Fibroblast of skin of abdomen (primary cell): ENCODE measurements around the gene SERPINB1.
A peak's percentile ranks its signal among the peaks of the same experiment; 100 is the strongest.
"Not testable (repeated sequence)": the region's sequence is repeated elsewhere in the genome, so short reads cannot be mapped to it uniquely, and the experiment has no call there.

Source experiments
- DNase-seq: peaks from one replicate; pipeline ENCODE4 v3.0.0-alpha.2; 2013

SERPINB1 gene

DNA sequence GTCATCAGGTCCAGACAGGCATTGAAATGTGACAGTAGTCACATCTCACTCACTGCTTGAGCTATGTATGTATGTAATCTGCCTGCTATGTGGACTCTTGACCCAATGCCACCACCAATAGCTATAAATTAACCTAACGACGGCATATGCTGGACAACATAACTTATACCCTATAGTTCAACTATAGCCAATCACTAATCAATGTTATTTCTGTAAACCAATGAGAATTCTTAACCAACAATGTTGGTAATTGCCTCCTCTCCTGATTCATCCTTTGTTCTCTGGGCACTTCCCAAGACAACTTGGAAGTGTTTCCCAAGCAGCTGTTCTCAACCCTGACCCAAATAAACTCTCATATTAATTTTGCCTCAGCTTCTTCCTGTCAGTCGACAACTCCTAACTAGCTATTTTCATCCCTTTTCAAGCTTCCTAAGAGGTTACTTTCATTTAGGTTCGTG lies 24.1 kb upstream of the SERPINB1 start:
- no peak for DNase-seq

DNA sequence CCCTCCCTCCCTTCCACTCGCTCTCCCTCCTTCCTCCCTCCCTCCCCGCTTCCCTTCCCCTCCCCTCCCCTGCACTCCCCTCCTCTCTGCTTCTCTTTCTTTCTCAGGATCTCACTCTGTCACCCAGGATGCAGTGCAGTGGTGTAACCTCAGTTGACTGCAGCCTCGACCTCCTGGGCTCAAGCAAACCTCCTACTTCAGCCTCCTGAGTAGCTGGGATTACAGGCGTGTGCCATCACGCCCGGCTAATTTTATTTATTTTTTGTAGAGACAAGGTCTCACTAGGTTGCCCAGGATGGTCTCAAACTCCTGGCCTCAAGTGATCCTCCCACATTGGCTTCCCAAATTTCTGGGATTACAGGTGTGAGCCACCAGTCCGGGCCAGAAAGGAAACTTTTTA lies 23.6 kb upstream of the SERPINB1 start:
- DNase-seq = no peak

DNA sequence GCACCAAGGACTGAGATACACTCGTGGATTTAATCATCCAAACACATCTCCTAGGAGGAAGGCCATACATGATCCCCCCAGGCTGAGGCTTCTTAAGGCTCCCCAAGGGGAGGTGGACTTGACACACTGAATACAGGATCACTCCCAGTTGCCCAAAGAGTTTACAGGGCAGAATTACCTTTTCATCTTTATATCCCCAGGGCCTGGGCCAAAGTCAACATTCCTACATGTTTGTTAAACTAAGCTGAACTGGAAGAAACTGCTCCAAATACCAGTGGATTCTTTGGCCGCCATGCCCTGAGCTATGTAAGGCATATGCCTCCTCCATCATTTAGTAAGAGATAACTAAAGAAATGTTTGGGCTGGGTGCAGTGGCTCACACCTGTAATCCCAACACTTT lies 22.2 kb upstream of the SERPINB1 start:
- no peak for DNase-seq

- DNase-seq = peak; percentile 47
These were observed 21.1 kb upstream of the SERPINB1 start for GRCh38 chr6:2862712-2863181.

GRCh38 chr6:2861822-2862164 lies 20.1 kb upstream of the SERPINB1 start:
- no peak for DNase-seq

DNA sequence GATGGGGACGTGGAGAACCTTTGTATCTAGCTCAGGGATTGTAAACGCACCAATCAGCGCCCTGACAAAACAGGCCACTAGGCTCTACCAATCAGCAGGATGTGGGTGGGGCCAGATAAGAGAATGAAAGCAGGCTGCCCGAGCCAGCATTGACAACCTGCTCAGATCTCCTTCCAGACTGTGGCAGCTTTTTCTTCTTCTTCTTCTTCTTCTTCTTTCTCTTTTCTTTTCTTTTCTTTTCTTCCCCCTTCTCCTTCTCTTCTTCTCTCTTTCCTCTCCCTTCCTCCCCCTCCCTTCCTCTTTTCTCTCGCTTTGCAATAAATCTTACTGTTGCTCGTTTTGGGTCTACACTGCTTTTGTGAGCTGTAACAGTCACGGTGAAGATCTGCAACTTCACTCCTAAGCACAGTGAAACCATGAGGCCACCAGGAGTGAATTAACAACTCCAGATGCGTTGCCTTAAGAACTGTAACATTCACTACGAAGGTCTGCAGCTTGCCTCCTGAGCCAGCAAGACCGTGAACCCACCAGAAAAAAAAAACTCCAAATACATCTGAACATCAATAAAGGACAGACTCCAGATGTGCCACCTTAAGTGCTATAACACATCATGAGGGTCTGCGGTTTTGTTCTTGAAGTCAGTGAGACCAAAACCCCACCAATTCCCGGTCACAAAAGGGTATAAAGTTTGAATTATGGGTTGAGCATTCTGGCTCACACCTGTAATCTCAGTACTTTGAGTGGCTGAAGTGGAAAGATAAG lies 19.6 kb upstream of the SERPINB1 start:
- no peak for DNase-seq

GRCh38 chr6:2860706-2861059 lies 19.0 kb upstream of the SERPINB1 start:
- not testable (repeated sequence) for DNase-seq

DNA sequence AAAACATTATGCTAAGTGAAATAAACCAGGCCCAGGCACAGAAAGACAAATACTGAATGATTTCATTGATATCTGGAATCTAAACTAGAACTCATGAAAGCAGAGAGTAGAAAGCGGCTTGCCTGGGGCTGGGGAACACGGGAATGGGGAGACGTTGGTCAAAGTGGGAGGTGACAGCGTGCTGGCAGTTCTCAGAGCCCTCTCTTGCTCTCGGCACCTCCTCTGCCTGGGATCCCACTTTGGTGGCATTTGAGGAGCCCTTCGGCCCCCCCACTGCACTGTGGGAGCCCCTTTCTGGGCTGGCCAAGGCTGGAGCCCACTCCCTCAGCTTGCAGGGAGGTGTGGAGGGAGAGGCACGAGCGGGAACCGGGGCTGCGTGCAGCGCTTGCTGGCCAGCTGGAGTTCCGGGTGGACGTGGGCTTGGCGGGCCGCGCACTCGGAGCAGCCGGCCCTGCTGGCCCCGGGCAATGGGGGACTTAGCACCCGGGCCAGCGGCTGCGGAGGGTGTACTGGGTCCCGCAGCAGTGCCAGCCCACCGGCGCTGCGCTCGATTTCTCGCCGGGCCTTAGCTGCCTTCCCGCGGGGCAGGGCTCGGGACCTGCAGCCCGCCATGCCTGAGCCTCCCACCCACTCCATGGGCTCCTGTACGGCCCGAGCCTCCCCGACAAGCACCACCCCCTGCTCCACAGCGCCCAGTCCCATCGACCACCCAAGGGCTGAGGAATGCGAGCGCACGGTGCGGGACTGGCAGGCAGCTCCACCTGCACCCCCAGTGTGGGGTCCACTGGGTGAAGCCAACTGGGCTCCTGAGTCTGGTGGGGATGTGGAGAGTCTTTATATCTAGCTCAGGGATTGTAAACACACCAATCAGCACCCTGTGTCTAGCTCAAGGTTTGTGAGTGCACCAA lies 18.4 kb upstream of the SERPINB1 start:
- not testable (repeated sequence) for DNase-seq

DNA sequence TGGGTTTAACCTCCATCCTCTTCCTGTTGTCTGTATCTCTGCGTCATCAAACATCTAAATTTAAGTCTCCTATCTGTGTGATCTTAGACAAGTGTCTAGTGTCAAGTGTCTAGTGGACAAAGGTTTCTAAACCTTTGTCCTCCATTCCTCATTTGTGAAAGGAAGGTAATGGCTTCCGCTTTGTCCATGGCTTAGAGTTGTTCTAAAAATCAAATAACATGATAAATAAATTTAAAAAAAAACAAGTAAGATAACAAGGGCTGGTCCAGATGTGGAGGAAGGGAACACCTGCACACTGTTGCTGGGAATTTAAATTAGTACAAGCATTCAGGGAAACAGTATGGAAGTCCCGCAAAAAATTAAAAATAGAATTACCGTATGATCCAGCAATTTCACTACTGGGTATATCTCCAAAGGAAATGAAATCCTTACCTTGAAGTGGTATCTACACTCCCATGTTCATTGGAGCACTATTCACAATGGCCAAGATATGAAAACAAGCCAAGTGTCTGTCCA lies 17.6 kb upstream of the SERPINB1 start:
- DNase-seq = no peak

DNA sequence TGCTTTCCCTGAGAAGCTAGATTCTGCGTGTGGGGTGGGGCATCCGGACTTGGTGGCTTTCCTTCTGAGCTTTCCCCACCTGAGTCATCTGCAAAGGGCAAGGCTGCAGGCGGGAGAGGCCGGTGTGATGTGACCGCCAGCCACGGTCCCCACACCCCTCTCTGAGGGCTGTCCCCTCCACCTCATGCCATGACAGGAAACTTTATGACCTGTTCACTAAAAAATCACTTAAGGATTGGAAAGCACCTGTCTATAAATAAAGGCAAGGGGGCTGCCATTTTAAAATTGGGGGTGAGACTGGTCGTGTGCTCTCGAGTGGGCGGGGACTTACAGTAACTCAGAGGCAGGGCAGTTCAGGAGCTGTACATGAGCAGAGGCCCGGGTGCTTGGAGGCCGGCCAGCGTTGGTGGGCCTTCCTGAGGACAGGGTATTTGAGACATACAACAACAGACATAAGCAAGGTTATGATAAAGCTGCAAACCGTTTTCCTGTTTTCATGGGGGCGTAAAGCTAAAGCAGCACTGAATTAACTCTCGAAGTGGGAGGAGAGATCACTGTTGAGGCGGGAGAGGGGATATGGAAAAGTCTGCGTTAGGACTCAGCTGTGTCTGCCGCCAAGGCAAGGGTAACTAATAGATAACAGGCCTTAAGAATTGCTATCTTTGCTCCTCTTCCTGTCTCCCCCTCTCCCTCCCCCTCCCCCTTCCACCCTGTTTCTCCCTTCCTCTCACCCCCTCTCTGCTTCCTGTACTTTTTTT lies 16.1 kb upstream of the SERPINB1 start:
- DNase-seq = peak; percentile 83

GRCh38 chr6:2857185-2857579 lies 15.5 kb upstream of the SERPINB1 start:
- DNase-seq = no peak

DNA sequence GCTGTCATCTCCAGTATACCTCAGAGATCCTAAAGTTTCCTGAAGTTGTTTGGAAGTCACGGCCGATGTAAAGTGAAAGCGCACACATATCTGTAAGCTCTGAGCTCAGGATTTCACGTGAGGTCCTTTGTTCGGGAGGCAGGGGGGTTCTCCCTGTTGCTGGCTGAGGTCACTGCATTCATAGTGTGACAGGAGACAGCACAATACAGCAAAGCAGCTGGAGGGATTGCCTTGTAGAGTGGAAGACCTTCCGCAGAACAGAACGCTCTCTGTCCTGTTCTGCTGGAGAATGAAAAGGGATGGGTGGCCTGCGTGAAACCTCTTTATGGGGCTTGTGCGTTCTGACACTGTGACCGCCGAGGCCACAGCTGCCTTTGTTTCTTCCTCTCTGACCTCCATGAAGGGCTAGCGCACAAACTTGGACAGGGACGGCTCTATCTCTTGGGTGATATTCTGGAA lies 13.4 kb upstream of the SERPINB1 start:
- DNase-seq = no peak

DNA sequence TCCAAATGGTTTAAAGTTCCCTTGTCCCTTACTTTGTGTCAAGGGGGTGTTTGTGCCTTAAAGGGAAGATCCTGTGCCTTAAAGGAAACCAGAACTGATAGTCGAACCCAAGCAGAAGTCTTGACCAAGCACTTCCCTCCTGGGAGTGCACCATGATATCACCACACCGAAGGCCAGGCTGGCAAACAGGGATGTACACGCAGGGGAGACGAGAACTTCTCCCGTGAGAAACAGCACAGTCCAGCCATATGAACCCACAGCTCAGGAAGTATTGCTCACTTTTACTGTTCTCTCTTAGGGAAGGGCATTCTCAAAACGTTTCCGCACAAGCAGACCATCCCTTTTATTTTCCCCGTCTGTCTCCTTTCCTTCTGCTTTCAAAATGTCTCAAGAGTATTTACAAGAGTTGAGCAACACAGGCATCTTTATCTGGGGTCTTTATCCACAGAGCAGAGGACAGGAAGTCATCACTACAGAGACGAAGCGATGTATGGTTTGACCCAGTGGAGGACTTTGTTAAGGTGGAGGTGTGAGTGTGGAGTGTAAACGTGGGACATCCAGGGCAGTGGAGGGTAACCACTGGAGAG lies 12.8 kb upstream of the SERPINB1 start:
- no peak for DNase-seq

DNA sequence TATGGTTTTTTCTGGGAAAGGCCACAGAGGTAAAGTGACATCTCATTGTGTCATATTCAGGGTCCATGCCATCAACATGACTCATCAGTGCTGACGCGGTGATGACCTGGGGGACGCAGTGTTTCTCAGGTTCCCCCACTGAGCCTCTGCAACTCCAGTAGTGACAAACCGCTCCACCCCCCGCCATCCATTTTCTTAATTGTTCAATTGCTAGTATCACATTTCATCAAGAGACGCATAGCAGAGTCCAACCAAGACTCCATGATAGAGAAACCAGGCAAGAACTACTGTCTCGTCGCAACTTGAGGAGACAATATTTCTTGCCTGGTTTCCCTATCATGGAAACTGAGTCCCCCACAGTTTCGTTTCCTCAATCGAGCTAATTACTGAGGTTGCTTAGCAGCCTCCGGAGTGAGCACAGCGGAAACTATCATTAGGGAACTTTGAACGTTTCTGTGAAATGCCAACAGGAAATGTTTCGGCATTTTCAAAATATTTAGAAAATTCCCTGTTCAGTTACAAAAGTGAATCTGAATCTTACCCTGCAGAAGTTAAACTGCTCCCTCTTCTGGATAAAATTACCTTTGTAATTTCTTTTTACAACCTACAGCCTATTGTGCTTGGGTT lies 12.2 kb upstream of the SERPINB1 start:
- peak; percentile 74 for DNase-seq

DNA sequence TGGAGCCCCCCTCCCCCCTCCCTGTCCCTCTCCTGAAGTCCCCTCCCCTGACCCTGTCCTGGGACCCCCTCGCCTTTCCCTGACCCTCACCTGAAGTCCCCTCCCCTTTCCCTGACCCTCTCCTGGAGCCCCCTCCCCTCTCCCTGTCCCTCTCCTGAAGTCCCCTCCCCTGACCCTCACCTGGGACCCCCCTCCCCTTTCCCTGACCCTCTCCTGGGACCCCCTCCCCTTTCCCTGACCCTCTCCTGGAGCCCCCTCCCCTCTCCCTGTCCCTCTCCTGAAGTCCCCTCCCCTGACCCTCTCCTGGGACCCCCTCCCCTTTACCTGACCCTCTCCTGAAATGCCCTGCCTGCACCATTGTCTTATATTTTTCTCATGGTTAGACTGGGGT lies 11.7 kb upstream of the SERPINB1 start:
- DNase-seq = not testable (repeated sequence)

GRCh38 chr6:2852921-2853322 lies 11.3 kb upstream of the SERPINB1 start:
- DNase-seq = no peak

- no peak for DNase-seq
These were observed 10.8 kb upstream of the SERPINB1 start for GRCh38 chr6:2852514-2852855.

- no peak for DNase-seq
These were observed 10.3 kb upstream of the SERPINB1 start for GRCh38 chr6:2851727-2852513.

DNA sequence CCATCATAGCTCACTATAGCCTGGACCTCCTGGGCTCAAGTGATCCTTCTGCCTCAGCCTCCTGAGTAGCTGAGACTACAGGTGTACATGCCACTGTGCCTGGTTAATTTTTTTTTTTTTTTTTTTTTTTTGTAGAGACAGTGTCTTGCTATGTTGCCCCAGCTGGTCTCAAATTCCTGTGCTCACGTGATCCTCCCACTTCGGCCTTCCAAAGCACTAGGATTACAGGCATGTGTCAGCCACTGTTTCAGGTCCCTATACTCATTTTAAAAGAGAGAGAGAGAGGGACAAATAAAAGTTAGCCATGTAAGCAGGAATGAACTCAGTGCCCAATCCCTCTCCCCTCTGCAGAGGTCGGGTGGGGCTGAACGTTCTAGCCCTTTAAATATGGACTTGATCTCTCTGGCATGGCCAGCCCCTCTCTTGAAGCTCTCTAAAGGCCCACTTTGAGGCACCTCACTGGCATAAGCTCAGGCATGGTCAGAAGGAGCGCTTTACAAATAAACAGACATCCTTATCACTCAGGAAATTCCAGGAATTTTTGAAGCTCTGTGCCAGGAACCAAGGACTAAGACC lies 9.0 kb upstream of the SERPINB1 start:
- DNase-seq = no peak

- no peak for DNase-seq
These were observed 7.2 kb upstream of the SERPINB1 start for GRCh38 chr6:2848851-2849250.

DNA sequence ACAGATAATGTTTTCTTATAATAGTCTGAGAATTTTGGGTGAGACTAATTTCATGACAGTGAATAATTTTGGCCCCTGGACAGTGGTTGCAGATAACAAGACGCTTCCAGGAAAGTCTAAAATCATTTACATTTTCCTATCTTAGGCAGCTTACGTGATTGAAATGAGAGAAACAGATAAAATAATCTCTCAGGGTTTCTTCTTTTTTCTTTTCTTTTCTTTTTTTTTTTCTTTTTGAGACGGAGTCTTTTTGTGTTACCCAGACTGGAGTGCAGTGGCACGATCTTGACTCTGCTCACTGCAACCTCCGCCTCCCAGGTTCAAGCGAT lies 4.2 kb upstream of the SERPINB1 start:
- no peak for DNase-seq
